Measurements from ENCODE around the gene MXD3.
A peak's percentile ranks its signal among the peaks of the same experiment; 100 is the strongest.

The MXD3 gene

GRCh38 chr5:177339107-177339638 lies 27.5 kb upstream of the MXD3 start:
- DNase-seq = no peak

GRCh38 chr5:177338251-177339106 lies 26.8 kb upstream of the MXD3 start:
- DNase-seq = no peak

- DNase-seq = no peak
Measured at GRCh38 chr5:177336603-177337494, 25.2 kb upstream of the MXD3 start.

- DNase-seq = no peak
Measured at GRCh38 chr5:177336112-177336511, 24.4 kb upstream of the MXD3 start.

GRCh38 chr5:177335701-177336065 lies 24.0 kb upstream of the MXD3 start:
- no peak for DNase-seq

- DNase-seq = no peak
Measured at GRCh38 chr5:177334781-177335700, 23.3 kb upstream of the MXD3 start.

GRCh38 chr5:177334155-177334551 lies 22.5 kb upstream of the MXD3 start:
- no peak for DNase-seq

GRCh38 chr5:177333420-177334154 lies 21.9 kb upstream of the MXD3 start:
- DNase-seq = no peak

GRCh38 chr5:177332896-177333260 lies 21.2 kb upstream of the MXD3 start:
- no peak for DNase-seq

- no peak for DNase-seq
Measured at GRCh38 chr5:177332031-177332895, 20.6 kb upstream of the MXD3 start.

- DNase-seq = peak; percentile 51
Measured at GRCh38 chr5:177330991-177331842, 19.5 kb upstream of the MXD3 start.

GRCh38 chr5:177329883-177330282 lies 18.2 kb upstream of the MXD3 start:
- no peak for DNase-seq

- DNase-seq = no peak
Measured at GRCh38 chr5:177328545-177329231, 17.0 kb upstream of the MXD3 start.

- DNase-seq = no peak
Measured at GRCh38 chr5:177327539-177328522, 16.1 kb upstream of the MXD3 start.

- no peak for DNase-seq
Measured at GRCh38 chr5:177325868-177326381, 14.2 kb upstream of the MXD3 start.

- DNase-seq = no peak
Measured at GRCh38 chr5:177320879-177321278, 9.2 kb upstream of the MXD3 start.

GRCh38 chr5:177319913-177320588 lies 8.4 kb upstream of the MXD3 start:
- DNase-seq = no peak
